WI38 (cell line): Measurements from ENCODE around the gene CENPF.
"Not testable (repeated sequence)": the region's sequence is repeated elsewhere in the genome, so short reads cannot be mapped to it uniquely, and the experiment has no call there.

Experiments used
- H3K4me3 ChIP-seq: 2 replicates; pipeline ENCODE4 v1.5.1; 2011; ENCODE audit warnings: low read depth, mild to moderate bottlenecking, control low read depth, low read length
- TF ChIP-seq, protein P1 (sequence below): IDR thresholded peaks from 2 replicates; pipeline ENCODE4 v1.5.1; 2012; ENCODE audit warnings: low read depth, mild to moderate bottlenecking, control low read depth, low read length

CENPF gene

GRCh38 chr1:214568328-214568727 lies 34.7 kb upstream of the CENPF start:
- H3K4me3 ChIP-seq: no peak overlapping the region
- TF ChIP-seq, protein P1, sequence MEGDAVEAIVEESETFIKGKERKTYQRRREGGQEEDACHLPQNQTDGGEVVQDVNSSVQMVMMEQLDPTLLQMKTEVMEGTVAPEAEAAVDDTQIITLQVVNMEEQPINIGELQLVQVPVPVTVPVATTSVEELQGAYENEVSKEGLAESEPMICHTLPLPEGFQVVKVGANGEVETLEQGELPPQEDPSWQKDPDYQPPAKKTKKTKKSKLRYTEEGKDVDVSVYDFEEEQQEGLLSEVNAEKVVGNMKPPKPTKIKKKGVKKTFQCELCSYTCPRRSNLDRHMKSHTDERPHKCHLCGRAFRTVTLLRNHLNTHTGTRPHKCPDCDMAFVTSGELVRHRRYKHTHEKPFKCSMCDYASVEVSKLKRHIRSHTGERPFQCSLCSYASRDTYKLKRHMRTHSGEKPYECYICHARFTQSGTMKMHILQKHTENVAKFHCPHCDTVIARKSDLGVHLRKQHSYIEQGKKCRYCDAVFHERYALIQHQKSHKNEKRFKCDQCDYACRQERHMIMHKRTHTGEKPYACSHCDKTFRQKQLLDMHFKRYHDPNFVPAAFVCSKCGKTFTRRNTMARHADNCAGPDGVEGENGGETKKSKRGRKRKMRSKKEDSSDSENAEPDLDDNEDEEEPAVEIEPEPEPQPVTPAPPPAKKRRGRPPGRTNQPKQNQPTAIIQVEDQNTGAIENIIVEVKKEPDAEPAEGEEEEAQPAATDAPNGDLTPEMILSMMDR: no peak

DNA sequence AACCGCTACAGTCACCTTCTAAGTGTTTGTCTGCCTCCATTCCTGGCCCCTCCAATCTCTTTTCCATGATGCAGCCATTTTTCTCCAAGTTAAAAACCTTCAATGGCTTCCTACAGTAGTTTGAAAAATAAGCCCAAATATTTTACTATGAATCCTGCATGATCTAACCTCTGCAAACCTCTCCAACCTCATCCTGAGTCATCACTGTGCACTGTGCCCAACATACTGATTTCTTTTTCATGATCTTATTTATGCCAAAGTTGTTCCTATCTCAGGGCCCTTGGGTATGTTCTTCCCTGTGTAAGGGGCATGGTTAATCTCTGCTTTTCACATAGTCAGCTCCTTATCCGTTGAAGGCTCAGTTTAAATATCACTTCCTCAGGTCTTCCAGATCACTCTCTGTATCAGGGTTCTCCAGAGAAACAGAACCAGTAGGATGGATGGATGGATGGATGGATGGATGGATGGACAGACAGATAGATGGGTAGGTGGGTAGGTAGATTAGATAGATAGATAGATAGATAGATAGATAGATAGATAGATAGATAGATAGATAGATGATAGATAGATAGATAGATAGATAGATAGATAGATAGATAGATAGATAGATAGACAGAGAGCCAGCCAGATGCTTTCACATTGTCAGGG lies 33.5 kb upstream of the CENPF start:
- H3K4me3 ChIP-seq: no peak overlapping the region
- TF ChIP-seq, protein P1: no peak

GRCh38 chr1:214570442-214570841 lies 32.6 kb upstream of the CENPF start:
- H3K4me3 ChIP-seq: no peak overlapping the region
- TF ChIP-seq, protein P1: no peak

DNA sequence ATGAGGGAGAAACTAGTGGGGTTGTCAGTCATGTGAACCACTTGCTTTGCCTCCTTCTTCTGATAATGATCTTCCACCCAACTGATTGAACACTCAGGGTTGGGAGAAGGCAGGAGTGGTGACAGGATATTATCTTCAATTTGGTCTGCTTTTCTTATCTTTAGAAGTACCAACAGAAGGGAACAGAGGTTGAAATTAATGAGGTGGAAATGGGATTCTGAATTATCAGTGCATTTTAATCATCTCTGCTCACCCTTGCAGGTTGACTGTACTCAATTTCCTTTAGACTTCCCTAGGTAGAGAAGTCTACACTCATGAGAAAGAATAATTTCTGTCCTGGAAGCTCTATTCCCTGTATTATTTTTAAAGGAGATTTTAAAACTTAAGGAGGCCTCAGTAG lies 31.7 kb upstream of the CENPF start:
- no peak overlapping the region for H3K4me3 ChIP-seq
- TF ChIP-seq, protein P1: no peak

- H3K4me3 ChIP-seq: no peak overlapping the region
- TF ChIP-seq, protein P1: no peak
These were observed 29.3 kb upstream of the CENPF start for GRCh38 chr1:214573386-214574318.

DNA sequence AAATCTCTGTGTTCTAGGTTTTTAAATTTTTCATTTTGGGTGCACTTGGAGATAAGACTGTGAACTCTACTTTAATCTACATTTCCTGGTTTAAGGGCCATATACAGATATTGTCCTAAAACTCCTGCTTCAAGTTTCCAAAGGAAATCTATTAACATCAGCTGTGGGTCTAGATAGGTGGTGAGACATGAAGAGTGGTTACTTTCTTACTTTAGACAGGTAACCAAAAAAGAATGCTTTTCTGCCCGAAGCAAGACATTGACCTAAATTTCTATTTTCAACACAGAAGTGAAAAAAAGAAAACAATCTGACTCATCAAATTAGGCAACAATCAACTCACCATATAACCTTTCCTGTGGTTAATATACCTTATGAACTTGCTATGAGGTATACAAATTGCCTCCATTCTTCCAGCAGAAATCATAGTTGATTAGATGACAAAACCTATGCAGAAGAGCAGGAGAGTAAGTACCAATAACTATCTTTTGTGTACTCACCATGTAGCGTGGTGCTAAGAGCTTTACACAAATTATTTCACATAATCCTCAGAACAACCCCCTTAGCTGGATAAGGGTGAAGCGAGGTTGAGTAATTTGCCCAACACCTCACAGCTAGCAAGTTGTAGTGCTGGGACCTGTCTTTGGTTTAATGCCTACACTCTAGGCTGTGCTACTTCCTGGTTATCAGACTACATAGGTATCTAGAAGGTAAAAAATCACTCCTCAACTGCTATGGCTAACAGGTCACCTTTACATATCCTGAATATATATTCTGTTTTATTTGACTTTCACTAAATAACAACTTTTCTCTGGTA lies 28.2 kb upstream of the CENPF start:
- no peak overlapping the region for H3K4me3 ChIP-seq
- TF ChIP-seq, protein P1: no peak

DNA sequence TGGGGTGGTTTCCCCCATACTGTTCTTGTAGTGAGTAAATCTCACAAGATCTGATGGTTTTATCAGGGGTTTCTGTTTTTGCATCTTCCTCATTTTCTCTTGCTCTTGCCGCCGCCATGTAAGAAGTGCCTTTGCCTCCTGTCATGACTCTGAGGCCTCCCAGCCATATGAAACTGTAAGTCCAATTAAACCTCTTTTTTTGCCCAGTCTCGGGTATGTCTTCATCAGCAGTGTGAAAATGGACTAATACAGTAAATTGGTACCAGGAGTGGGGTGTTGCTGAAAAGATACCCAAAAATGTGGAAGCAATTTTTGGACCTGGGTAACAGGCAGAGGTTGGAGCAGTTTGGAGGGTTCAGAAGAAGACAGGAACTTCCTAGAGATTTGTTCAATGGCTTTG lies 26.9 kb upstream of the CENPF start:
- H3K4me3 ChIP-seq: not testable (repeated sequence)
